ENCODE data around the gene SLC16A3. TPM values are rescaled to one million over a fixed set of nuclear protein-coding genes. Genes with fewer than 3 reads are reported as not detected.
"Not testable (repeated sequence)": the region's sequence is repeated elsewhere in the genome, so short reads cannot be mapped to it uniquely, and the experiment has no call there.

Gene SLC16A3
- total RNA-seq, 1 donor from 2014 or later, result 8.5 TPM

DNA sequence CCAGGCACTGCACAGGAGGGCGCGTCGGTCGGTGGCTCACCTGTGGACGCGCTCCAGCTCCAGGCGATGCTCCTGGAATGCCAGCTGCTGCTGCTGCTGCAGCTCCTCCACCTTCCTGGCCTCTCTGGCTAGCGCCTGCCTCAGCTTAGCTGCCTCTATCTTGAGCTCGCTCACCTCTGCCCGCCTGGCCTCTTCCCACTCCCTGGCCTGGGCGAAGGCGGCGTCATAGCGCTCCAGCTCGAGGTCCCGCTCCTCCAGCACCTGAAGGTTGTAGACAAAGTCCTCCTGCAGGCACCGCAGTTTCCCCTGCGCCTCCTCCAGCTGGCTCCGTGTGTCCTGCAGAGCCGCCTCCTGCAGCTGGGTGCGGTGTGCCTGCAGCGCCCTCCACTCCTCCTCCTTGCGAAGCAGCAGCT is 27.3 kb upstream of the SLC16A3 start:
- Histone ChIP-seq H3K4me3 (no peak overlapping the region), H3K27me3 (ENCODE audit: low read depth) (no peaks in the 10 kb centered on the region), H3K36me3 (peaks cover 18% of the 10 kb centered on the region), H3K4me1 (peaks cover 15% of the 10 kb centered on the region), H3K27ac (replicated peaks) (no peak overlapping the region), H3K9me3 (replicated peaks) (no peaks in the 10 kb centered on the region)
- TF ChIP-seq, protein P1, sequence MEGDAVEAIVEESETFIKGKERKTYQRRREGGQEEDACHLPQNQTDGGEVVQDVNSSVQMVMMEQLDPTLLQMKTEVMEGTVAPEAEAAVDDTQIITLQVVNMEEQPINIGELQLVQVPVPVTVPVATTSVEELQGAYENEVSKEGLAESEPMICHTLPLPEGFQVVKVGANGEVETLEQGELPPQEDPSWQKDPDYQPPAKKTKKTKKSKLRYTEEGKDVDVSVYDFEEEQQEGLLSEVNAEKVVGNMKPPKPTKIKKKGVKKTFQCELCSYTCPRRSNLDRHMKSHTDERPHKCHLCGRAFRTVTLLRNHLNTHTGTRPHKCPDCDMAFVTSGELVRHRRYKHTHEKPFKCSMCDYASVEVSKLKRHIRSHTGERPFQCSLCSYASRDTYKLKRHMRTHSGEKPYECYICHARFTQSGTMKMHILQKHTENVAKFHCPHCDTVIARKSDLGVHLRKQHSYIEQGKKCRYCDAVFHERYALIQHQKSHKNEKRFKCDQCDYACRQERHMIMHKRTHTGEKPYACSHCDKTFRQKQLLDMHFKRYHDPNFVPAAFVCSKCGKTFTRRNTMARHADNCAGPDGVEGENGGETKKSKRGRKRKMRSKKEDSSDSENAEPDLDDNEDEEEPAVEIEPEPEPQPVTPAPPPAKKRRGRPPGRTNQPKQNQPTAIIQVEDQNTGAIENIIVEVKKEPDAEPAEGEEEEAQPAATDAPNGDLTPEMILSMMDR (IDR thresholded peaks at IDR 0.05; ENCODE audit: borderline replicate concordance), result no peak
- intact Hi-C loops (cut with micrococcal nuclease), result no loop called here
- no peak for DNase-seq

DNA sequence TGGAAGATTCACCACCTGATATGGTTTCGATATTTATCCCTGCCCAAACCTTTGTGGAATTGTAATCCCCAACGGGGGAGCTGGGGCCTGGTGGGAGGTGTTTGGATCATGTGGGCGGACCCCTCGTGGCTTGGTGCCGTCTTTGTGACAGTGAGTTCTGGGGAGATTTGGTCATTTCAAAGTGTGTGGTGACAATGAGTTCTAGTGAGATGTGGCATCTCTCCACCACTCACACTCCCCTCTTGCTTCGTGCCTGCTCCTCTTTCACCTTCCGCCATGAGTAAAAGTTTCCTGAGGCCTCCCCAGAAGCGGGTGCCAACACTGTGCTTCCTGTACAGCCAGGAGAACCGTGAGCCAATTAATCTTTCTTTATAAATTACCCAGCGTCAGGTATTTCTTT is 25.9 kb upstream of the SLC16A3 start:
- DNase-seq, result no peak
- TF ChIP-seq, protein P1 (IDR thresholded peaks at IDR 0.05; ENCODE audit: borderline replicate concordance), result no peak
- H3K9me3 ChIP-seq (replicated peaks), result no peaks in the 10 kb centered on the region
- peaks cover 8% of the 10 kb centered on the region for H3K36me3 ChIP-seq
- intact Hi-C loops (cut with micrococcal nuclease), result no loop called here
- no peaks in the 10 kb centered on the region for H3K27me3 ChIP-seq (ENCODE audit: low read depth)
- no peak overlapping the region for H3K4me3 ChIP-seq
- no peak overlapping the region for H3K27ac ChIP-seq (replicated peaks)
- peaks cover 15% of the 10 kb centered on the region for H3K4me1 ChIP-seq

DNA sequence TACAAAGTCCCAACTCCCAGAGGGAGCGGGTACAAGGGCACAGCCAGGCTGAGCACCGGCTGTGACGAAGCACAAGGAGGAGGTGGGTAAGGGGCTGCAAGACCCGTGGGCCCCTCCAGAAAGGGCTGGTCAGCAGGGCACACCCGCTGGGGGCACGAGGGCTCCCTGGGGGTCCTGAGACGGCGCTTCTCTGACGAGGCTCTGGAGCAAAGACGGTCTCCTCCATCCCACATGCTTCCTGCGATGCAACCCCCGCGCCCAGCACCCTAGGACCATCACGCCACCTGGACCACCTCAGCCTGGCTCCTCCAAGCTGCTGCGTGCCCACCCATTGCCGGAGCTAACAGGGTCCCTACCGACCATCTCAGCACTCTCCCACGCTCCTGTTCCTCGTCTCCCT is 24.9 kb upstream of the SLC16A3 start:
- Histone ChIP-seq H3K27me3 (ENCODE audit: low read depth) (no peaks in the 10 kb centered on the region), H3K27ac (replicated peaks) (no peak overlapping the region), H3K9me3 (replicated peaks) (no peaks in the 10 kb centered on the region), H3K4me1 (peaks cover 15% of the 10 kb centered on the region), H3K36me3 (peaks cover 5% of the 10 kb centered on the region), H3K4me3 (no peak overlapping the region)
- intact Hi-C loops (cut with micrococcal nuclease), result no loop called here
- TF ChIP-seq, protein P1 (IDR thresholded peaks at IDR 0.05; ENCODE audit: borderline replicate concordance), result no peak
- no peak for DNase-seq

DNA sequence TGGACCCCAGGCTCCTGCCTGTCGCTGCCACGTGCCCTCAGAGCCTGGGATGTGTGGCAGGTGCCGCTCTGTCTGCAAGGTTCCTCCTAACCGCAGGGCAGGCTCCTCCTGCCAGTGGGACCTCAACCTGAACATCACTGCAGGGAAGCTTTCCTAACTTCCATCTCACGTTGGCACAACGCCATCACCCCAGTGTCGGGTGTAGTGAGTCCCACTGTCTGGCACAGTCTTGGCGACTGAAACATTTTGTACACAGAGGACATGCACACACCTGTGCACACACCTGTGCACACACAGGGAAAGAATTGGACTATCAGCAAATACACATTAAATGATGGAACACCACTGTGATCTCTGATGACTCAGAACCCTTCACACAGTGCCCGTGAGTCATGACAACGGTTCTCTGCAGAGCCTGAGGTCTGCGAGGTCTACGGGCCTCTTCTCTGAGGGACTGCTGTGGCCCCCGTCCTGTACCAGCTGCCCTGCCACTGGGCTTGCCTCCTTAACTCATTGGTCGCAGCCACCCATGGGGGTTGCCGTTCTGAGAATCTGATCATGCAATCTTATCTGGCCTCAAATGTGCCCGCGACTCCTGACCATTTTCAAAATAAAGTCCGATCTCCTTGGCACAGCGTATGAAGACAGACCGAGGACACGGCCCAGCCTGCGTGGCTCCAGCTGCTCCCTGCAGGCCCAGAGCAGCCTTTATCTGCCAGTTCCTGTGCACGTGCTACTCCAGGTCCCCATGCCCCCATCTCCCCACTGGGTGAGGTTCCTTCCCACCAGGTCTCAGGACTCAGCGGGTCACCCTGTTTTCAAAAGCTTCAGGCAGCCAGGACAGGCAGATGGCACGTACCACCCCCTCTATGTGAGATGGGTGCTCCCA is 23.8 kb upstream of the SLC16A3 start:
- TF ChIP-seq, protein P1 (IDR thresholded peaks at IDR 0.05; ENCODE audit: borderline replicate concordance), result no peak
- intact Hi-C loops (cut with micrococcal nuclease), result no loop called here
- peaks cover 15% of the 10 kb centered on the region for H3K4me1 ChIP-seq
- H3K36me3 ChIP-seq, result no peaks in the 10 kb centered on the region
- H3K4me3 ChIP-seq, result peak overlapping the region; percentile 40
- no peaks in the 10 kb centered on the region for H3K9me3 ChIP-seq (replicated peaks)
- H3K27ac ChIP-seq (replicated peaks), result peak overlapping the region; percentile 76
- H3K27me3 ChIP-seq (ENCODE audit: low read depth), result no peaks in the 10 kb centered on the region
- DNase-seq, result no peak

DNA sequence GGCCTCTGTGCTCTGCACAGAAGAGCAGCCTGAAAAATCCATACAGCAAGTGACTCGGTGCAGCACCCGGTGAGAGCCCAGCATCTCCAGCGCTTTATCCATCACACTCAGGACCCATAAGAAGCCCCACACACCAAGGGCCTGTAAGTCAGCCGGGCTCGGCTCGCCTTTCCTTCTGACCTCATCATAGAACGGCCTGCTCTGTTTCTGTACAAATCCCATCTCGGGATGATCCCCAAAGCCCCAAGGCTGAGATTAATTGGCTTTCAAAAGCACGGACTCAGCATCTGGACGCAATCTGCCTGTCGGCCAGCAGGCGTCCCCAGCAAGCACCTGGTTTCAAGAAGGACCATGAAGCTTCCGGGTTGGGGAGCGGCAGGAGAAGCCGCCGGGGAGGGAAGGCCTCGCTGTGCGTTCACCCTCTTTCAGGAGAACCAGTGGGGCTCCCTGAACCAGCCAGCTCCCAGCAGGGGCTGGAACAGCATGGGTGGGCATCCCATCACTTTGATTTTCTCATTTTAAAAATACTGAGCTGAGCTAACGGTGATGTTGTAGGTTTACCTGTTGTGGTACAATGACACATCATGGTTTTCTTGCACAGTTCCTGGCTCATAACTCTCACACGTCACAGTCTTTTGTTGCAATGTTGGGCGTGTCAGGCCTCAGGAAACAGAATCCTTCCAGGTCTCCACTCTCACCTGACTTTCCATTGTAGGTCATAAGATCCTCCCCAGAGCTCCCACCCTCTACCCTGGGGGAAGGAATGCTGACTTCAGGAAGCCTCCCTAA is 22.9 kb upstream of the SLC16A3 start:
- no peaks in the 10 kb centered on the region for H3K27me3 ChIP-seq (ENCODE audit: low read depth)
- peak; percentile 85 for DNase-seq
- peak overlapping the region; percentile 76 for H3K27ac ChIP-seq (replicated peaks)
- peaks cover 15% of the 10 kb centered on the region for H3K4me1 ChIP-seq
- H3K36me3 ChIP-seq, result no peaks in the 10 kb centered on the region
- H3K9me3 ChIP-seq (replicated peaks), result no peaks in the 10 kb centered on the region
- TF ChIP-seq, protein P1 (IDR thresholded peaks at IDR 0.05; ENCODE audit: borderline replicate concordance), result peak; percentile 95
- intact Hi-C loops (cut with micrococcal nuclease), result no loop called here
- H3K4me3 ChIP-seq, result peak overlapping the region; percentile 40

DNA sequence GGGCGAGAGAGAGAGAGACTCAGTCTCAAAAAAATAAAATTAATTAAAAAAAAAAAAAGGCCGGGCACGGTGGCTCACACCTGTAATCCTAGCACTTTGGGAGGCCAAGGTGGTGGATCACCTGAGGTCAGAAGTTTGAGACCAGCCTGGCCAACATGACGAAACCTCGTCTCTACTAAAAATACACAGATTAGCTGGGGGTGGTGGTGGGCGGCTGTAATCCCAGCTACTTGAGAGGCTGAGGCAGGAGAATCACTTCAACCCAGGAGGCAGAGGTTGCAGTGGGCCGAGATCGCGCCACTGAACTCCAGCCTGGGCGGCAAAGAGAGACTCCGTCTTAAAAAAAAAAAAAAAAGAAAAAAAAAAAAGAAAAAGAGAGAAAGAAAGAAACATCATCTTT is 18.2 kb upstream of the SLC16A3 start:
- H3K9me3 ChIP-seq (replicated peaks); DNase-seq; H3K36me3 ChIP-seq; intact Hi-C loops (cut with micrococcal nuclease); H3K27me3 ChIP-seq (ENCODE audit: low read depth); H3K27ac ChIP-seq (replicated peaks); H3K4me3 ChIP-seq: not testable (repeated sequence)
- H3K4me1 ChIP-seq, result peaks cover 39% of the 10 kb centered on the region
